Heart right ventricle (tissue), 16 donors: ENCODE results near the gene BARX1. TPM values are rescaled to one million over a fixed set of nuclear protein-coding genes. Genes with fewer than 3 reads are reported as not detected.

Experiments used
- ATAC-seq, 8 donors: fragments of 200-7000 bp; cut with Tn5 transposase; one replicate each; pipeline ENCODE4 v1.9.1; 2020; ENCODE audit warnings: mild to moderate bottlenecking in 8 of 8, moderate library complexity in 8 of 8, moderate number of reproducible peaks in 1 of 8
- DNase-seq, 2 donors: peaks; one replicate each; pipeline ENCODE4 v3.0.0-alpha.2; 2020
- H3K27ac ChIP-seq, 10 donors: fragments of 200-600 bp; sonication (generic) in 2 of 10; one replicate each; pipeline versions ENCODE4 v1.5.0 to v1.8.0; 2020 to 2022; ENCODE audit warnings: mild to moderate bottlenecking in 3 of 10
- H3K27me3 ChIP-seq, 7 donors: fragments of 200-600 bp; one replicate each; pipeline ENCODE4 v1.8.0; 2021 to 2022; ENCODE audit warnings: mild to moderate bottlenecking in 2 of 7
- H3K36me3 ChIP-seq, 9 donors: fragments of 200-600 bp; sonication (generic) in 1 of 9; one replicate each; pipeline versions ENCODE4 v1.5.0 to v1.8.0; 2020 to 2022; ENCODE audit warnings: mild to moderate bottlenecking in 2 of 9
- H3K4me1 ChIP-seq, 9 donors: fragments of 200-600 bp; sonication (generic) in 1 of 9; one replicate each; pipeline versions ENCODE4 v1.5.0 to v1.8.0; 2020 to 2022; ENCODE audit warnings: mild to moderate bottlenecking in 4 of 9
- H3K4me3 ChIP-seq, 10 donors: fragments of 200-600 bp; sonication (generic) in 2 of 10; one replicate each; pipeline versions ENCODE4 v1.5.0 to v1.8.0; 2020 to 2022; ENCODE audit warnings: mild to moderate bottlenecking in 7 of 10, moderate library complexity in 2 of 10
- H3K9me3 ChIP-seq, 11 donors: fragments of 200-600 bp in 10 of 11; sonication (generic) in 2 of 11; one replicate each; pipeline versions ENCODE4 v1.5.0 to v1.8.0; 2013 to 2022; ENCODE audit warnings: mild to moderate bottlenecking in 2 of 11, control low read depth in 1 of 11, moderate library complexity in 1 of 11
- WGBS, 2 donors: extraction: QIAGEN DNeasy Blood & Tissue Kit; methylation state at CpG; one replicate each; pipeline ENCODE4 v1.1.7; 2013; ENCODE audit warnings: inconsistent platforms in 1 of 2; 5-methylcytosine and 5-hydroxymethylcytosine counted together
- intact Hi-C, 10 donors: fragments of 100-400 bp; cut with DNase I; formaldehyde crosslinking; loops; one replicate each; pipeline versions ENCODE4 v1.11.1 to v1.14.2; 2022
- polyA plus RNA-seq, 2 donors: library from polyadenylated mRNA; stranded (reverse); fragments of 200-250 nt; gene quantifications; one replicate each; pipeline ENCODE4 v1.2.3, GENCODE V29; 2013
- total RNA-seq, 10 donors: library from RNA; stranded (reverse); fragmentation: NEBNext Ultra II Directional in 3 of 10; extraction: Animal tissue kit (Norgen Biotek cat#: 25700) in 3 of 10; gene quantifications; one replicate each; pipeline versions ENCODE4 v1.2.1 to v1.2.4, GENCODE V29; 2021 to 2023
- TF ChIP-seq, protein P1 (sequence below), 9 donors: fragments of 200-600 bp; sonication (generic) in 2 of 9; IDR thresholded peaks; one replicate each; pipeline versions ENCODE4 v1.5.0 to v1.8.0; 2021 to 2022; ENCODE audit warnings: antibody characterized with exemption in 9 of 9, mild to moderate bottlenecking in 5 of 9, moderate library complexity in 1 of 9
- donor health status: Arrhythmogenic right ventricular cardiomyopathy.
- donor health status: ischemic (EF 13 %, LVEDD 7.1; RV severe dilation, severe dysfunction).
- donor health status: healthy with polysubstance abuse.
- donor health status: DM: no; HTN: yes; CAD: no.
- donor health status: DM: no; HTN: no; CAD: no.
- donor health status: ischemic (EF 25% LVEDD 6.9; RV normal size, moderate dysfunction).
- donor health status: ischemic (EF 25% LVEDD 5.7; RV mildly dilated, moderate dysfunction).
- donor health status: healthy.
- donor health status: DM: yes; HTN: yes; CAD: no.
- donor health status: Ischemic cardiomyopathy.
- donor health status: ischemic (EF 35%, LVEDD 5.7; RV mildly dilated, moderate dysfunction).
- donor health status: nonischemic (EF 11% LVEDD 7.7; RV severe dilation, severe dysfunction).
- donor health status: DM: yes; HTN: yes; CAD: no.
- donor health status: PGD.
- donor health status: ischemic (EF 29% LVEDD 5.4; RV normal size, mild dysfunction).
- donor health status: nonischemic (EF 23%, LVEDD 6.1; RV moderate dilation, normal function).

The BARX1 gene
- total and polyA plus RNA-seq, 12 donors, result 0.06 to 0.19 TPM; not detected in 10

DNA sequence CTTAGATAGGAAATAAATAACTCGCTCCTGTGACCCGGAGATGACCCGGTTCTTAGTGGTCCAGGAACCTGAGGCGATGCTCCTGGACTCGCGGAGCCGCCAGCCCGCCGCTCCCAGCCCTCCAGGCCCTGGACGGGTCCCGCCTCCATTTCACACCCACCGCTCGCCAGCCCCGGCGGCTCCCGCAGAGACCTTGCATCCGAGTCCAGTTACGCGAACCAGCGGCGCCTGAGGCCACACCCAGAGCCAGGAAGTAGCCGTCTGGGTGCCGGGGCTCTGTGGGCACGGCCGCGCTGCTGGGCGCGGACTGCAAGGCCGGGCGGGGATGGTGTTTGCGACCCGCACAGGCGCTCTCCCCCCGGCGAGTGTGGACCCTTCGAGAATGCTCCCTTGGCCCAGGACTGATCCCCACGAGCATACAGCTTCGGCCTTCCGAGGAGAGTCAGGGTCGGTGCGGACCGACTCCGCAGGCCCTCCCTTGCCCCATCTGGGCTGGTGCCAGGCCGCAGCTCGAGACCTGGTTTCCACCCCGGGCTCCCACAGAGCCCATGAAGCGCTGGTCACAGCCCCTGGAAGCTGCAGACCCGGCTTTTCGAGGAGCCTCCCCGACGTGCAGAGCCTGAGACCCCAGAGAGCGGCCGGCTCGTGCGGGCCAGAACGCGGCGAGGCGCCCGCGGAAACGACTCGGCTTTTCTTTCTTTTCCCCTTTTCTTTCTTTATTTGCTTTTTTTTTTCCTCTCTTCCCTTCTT, 5.2 kb upstream of the BARX1 start:
- intact Hi-C loops, result loop anchor here in 8 of 10 donors (5.0 to 10.0 kb wide), 5 partner anchors 133 to 958 kb away; no protein-coding TSS in a partner anchor
- H3K27me3 ChIP-seq, result peaks cover 50 to 87% (median 80%) of the 10 kb centered on the region in 7 donors
- H3K4me1 ChIP-seq, result peaks cover 18 to 43% (median 39%) of the 10 kb centered on the region in 9 donors
- ATAC-seq, result peak in 1 of 8 donors; percentile 11
- no peaks in the 10 kb centered on the region for H3K9me3 ChIP-seq
- no peaks in the 10 kb centered on the region for H3K36me3 ChIP-seq
- TF ChIP-seq, protein P1, sequence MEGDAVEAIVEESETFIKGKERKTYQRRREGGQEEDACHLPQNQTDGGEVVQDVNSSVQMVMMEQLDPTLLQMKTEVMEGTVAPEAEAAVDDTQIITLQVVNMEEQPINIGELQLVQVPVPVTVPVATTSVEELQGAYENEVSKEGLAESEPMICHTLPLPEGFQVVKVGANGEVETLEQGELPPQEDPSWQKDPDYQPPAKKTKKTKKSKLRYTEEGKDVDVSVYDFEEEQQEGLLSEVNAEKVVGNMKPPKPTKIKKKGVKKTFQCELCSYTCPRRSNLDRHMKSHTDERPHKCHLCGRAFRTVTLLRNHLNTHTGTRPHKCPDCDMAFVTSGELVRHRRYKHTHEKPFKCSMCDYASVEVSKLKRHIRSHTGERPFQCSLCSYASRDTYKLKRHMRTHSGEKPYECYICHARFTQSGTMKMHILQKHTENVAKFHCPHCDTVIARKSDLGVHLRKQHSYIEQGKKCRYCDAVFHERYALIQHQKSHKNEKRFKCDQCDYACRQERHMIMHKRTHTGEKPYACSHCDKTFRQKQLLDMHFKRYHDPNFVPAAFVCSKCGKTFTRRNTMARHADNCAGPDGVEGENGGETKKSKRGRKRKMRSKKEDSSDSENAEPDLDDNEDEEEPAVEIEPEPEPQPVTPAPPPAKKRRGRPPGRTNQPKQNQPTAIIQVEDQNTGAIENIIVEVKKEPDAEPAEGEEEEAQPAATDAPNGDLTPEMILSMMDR (IDR thresholded peaks at IDR 0.05), result no peak
- peak overlapping the region in 4 of 10 donors; percentile 3 to 23 (median 14) for H3K4me3 ChIP-seq
- H3K27ac ChIP-seq, result no peak overlapping the region
- no peak for DNase-seq
- 6 to 8% methylated on average over 61 to 63 of the region's 63 CpGs for WGBS, 2 donors

DNA sequence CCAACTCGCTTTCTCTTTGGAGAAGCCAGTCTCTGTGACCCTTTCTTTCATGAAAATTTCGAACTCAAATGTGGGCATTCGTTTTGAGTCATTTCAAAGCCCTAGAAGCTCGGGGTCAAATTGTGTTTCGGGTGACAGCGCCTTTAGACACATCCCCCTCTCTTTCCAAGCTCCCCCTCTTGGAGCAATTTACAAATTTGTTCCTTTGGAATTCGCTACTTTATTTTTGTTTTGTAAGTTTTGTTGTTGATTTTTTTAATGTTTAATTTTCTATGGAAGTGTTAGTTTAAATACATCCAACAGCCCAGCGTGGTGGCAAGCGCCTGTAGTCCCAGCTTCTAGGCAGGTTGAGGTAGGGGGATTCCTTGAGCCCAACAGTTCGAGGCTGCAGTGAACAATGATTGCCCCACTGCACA, 4.6 kb upstream of the BARX1 start:
- H3K27ac ChIP-seq, result no peak overlapping the region
- intact Hi-C loops, result loop anchor here in 8 of 10 donors (5.0 to 10.0 kb wide), 5 partner anchors 132 to 957 kb away; no protein-coding TSS in a partner anchor

DNA sequence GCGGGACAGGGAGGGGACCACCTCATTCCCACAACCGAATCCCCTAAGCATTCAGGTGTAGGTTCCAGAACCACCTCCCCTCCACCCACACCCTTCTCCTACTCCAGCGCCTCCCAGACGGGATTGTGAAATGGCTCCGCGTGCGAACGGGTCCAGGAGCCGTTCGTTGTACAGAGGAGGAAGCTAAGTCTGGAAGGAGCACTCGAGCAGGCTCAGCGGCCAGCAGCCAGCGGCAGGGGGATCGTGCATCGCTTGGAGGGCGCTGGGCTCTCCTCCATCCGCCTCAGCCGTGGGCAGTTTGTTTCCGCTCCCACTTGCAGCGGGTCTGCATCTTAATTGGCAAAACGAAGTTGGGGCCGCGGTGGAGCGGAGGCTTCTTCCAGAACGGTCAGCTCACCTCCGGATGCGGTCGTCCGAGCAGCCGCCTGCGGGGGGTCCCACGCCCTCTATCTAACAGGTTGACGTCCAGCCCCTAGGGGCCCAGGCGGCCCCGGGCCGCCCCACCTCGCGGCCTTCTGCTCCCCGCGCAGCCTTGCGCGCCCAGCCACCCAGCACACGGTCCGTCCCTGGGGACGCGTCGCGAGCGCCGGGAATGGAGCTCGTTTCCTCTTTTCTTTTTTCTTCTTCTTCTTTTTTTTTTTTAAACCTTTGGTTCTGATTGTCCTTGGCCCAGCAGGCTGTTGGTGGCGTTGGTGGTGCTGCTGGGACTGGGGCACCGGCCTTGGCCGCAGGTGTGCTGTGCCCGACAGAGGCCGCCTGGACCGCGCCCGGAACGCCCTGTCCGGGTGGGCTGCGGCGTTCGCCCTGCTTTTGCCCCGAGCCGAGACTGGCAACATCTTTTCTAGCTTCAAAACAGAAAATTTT, 3.9 kb upstream of the BARX1 start:
- peak overlapping the region in 9 of 10 donors; percentile 9 to 34 (median 28) for H3K4me3 ChIP-seq
- DNase-seq (no peak), ATAC-seq (peak in 1 of 8 donors; percentile 29)
- peaks cover 21 to 49% (median 45%) of the 10 kb centered on the region in 9 donors for H3K4me1 ChIP-seq
- intact Hi-C loops, result no loop called here
- H3K36me3 ChIP-seq, result no peaks in the 10 kb centered on the region
- WGBS, 2 donors, result 2 to 3% methylated on average over 66 of the region's 66 CpGs
- peaks cover 59 to 88% (median 79%) of the 10 kb centered on the region in 7 donors for H3K27me3 ChIP-seq
- no peaks in the 10 kb centered on the region for H3K9me3 ChIP-seq
- H3K27ac ChIP-seq, result no peak overlapping the region
- TF ChIP-seq, protein P1 (IDR thresholded peaks at IDR 0.05), result no peak

More for the DNA sequence above, 4.6 kb upstream of the BARX1 start:
- TF ChIP-seq, protein P1 (IDR thresholded peaks at IDR 0.05), result no peak
- WGBS, 2 donors, result 11 to 14% methylated on average over 10 of the region's 10 CpGs
- Histone ChIP-seq H3K4me3 (peak overlapping the region in 1 of 10 donors; percentile 34), H3K27me3 (peaks cover 52 to 88% (median 79%) of the 10 kb centered on the region in 7 donors), H3K4me1 (peaks cover 19 to 43% (median 39%) of the 10 kb centered on the region in 9 donors), H3K36me3 (no peaks in the 10 kb centered on the region), H3K9me3 (no peaks in the 10 kb centered on the region)
- DNase-seq (no peak), ATAC-seq (no peak)
